Measurements from ENCODE around the gene JOSD2.
A peak's percentile ranks its signal among the peaks of the same experiment; 100 is the strongest.

JOSD2 gene, protein sequence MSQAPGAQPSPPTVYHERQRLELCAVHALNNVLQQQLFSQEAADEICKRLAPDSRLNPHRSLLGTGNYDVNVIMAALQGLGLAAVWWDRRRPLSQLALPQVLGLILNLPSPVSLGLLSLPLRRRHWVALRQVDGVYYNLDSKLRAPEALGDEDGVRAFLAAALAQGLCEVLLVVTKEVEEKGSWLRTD

DNA sequence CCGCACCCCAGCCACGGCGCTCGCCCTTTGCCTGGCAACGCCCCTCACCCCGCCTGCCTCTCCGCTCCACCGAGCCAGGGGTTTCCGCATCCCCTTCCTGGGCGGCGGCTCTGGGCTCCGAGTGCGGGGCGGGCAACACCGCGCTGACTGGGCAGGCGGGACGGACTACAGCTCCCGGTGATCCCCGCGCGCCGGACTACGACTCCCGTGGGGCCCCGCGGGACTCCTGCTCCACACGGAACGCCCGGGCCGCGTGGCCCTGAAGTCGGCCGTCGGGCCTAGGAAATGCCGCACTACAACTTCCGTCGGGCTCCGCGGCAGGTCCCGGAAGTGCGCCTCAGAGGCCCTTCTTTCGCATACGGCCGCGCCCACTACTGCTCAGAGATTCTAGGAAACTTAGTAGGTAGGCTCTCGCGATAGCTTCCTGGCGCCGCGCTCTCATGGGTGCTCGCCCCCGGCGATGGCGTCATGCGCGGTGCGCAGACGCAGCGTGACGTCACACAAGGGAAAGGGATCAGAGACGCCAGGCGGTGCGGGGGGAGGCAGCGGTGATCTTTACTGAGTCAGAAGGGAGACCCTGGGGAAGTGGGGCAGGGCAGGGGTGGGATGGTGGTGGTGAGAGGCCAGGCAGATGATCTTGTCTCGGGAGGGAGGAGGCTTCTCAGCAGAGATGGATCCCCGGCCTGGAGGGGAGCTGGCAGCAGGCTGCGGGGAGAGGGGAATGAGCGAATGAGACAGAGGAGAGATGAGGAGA lies at the start of gene JOSD2:
Gene JOSD2, minus strand, starts transcription at position 123 of the 754 bp plus-strand sequence. CDS start 760 bp downstream, outside the sequence.
- DNase-seq = peak; percentile 99

DNA sequence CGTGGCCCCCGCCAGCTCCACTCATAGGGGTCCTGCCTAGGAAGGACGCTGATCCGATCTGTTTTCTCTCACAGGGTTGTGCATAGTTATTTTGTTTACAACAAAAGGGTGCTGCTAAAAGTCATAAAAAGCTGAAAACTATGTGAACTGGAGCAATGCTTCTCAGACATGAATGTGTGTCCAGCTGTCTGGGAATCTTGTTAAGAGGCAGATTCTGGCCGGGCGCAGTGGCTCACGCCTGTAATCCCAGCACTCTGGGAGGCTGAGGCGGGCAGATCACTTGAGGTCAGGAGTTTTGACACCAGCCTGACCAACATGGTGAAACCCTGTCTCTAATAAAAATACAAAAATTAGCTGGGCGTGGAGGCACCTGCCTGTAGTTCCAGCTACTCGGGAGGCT lies 48.6 kb upstream of the JOSD2 start:
- DNase-seq = no peak

DNA sequence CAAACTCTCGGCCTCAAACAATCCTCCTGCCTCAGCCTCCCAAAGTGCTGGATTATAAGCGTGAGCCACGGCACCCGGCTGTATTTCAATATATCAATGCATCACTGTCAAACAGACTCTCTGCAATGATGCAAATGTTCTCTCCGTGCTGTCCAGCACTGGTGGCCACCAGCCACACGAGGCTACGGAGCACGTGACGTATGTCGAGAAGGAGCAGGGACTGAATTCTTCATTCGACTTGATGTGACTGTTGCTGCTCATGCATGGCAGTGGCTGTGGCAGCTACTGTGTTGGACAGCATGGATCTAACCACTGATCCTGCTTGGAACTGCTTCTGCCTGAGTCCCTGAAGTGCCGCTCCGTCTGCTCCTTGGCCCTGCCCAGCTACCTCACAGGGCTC lies 47.5 kb upstream of the JOSD2 start:
- no peak for DNase-seq

DNA sequence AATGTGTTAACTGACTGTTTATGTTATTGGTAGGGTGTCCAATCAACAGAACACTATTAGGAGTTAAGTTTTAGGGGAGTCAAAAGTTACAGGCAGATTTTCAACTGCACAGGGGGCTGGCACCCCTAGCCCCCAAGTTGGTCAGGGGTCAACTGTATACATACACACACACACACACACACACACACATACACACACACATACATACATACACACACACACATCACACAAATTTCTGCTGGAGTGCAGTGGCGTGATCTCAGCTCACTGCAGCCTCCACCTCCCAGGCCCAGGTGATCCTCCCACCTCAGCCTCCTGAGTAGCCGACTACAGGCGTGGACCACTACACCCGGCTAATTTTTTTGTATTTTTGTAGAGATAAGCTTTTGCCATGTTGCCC lies 47.0 kb upstream of the JOSD2 start:
- no peak for DNase-seq

DNA sequence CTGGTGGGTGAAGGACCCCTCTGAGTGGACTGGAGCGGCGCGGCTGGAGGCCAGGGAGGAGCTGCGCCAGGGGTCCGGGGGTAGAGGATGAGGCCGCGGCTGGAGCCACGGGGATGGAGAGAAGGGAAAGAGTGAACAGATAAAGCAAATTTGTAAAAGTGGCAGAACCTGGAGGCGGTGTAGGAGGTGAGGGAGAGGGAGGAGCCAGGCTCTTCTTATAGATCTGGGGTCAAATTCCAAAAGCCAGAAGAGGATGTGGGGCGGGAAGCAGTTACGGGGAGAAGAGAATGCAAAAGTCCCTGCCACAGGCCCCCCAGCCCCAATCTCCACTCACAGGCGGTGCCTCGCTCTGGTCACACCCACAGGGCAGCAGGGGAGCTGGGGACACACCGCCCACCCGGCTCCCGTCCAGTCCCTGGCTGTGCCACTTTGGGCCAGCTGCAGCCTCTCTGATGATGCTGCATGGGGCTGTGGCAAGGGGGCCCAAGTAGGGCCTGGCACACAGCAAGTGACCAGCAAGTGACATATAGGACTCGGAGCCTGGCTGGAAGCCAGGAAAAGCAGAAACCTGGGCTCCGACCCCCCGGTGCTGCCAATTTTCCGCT lies 46.1 kb upstream of the JOSD2 start:
- DNase-seq = no peak

DNA sequence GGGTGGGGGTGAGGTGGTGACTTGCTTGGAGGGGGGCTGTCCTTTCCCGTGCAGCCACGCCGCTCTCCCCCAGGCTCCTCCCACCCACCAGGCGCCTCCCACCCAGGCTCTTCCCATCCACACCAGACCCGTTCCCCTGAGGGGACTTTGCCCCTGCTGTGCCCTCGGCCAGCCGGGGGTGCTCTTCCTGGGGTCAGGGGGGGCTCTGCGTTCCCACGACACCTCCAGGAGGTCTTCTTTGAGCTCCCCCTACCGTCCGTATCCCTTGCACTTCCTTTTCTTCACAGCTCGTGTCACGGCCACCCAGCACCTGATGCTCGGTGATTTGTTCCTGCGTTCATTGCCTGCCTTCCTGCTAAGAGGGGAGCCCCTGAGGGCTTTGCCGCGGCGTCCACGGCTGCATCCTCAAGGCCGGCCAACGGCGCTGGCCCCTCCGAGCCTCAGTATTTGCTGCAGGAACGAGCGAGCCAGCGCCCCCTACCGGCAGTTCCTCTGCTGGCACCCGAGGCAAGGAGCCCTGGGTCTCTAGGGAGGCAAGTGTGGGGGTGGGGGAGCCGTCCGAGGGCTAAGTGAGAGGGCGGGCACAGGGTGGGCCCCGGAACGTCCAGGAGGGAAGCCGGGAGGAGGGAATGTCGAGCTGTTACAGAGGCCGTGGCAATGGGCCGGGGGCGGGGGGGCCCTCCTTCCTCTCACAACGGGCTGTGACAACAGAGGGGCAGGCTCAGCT lies 45.5 kb upstream of the JOSD2 start:
- DNase-seq = peak; percentile 82

DNA sequence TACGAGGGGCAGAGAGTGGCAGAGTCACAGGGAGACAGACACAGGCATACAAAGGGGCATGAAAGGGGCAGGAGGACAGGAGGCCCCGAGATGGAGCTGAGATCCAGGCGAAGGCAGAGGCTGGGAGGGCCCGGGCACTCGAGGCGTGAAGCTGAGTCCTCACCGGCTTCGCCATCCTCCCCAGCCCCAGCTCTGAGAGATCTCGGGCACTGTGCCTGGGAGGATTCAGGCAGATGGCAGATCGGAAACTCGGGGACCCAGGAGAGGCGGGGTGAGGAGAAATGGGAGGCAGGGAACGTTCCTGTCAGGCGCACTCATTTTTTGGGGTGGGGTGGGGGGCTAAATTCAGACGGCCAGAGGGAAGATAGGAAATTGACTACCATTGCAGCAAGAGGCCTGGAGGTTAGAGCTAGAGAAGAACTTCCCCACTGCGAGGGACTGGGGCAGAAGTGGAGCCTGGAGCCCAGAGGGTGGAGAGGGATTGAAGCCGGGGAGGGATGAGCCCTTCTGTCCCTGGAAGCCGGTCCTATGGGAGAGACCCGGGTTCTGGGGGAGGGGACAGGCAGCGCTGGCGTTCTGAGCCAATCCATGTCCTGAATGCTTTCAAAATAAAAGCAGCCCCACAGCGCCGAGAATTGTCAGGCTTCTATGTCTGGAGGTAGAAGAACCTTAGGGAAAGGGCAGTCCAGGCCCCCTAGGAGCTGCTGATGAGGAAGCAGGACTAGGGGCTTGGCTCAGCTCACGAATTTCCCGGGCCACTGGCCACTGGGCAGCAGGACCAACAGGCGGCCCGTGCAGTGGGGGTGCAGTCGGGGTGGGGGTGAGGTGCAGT lies 44.7 kb upstream of the JOSD2 start:
- DNase-seq = no peak

DNA sequence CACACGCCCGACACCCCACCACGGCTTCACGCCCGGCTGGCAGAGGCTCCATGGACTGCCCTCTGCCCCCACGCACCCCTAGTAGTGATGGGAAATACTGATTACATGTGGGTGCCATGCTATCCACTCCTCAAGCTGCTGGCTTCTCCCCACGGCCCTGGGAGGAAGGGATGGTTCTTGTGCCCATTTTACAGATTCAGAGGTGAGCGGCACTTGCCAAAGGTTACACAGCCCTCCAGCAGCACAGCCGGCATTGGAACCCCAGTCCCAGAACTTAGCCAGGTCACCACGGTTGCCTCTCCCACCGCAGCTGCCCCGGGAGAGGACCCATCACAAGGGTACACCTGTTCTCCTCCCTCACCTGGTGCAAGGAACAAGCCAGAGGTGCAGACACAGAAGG lies 44.0 kb upstream of the JOSD2 start:
- no peak for DNase-seq

DNA sequence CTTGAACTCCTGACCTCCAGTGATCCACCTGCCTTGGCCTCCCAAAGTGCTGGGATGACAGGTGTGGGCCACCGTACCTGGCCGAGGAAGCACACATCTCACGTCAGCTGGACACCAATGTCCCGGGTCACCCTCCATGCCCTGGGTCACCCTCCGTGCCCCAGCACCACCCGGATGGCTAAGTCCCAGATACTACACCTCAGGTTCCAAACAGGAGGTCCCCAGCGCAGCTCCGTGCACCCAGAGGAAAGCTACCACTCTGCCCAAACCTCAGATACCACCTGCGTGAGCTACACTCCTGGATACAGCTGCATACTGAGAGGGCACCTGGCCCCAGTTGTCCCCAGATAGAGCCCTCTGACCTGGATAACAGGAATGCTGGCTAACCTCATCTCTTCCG lies 43.2 kb upstream of the JOSD2 start:
- no peak for DNase-seq

DNA sequence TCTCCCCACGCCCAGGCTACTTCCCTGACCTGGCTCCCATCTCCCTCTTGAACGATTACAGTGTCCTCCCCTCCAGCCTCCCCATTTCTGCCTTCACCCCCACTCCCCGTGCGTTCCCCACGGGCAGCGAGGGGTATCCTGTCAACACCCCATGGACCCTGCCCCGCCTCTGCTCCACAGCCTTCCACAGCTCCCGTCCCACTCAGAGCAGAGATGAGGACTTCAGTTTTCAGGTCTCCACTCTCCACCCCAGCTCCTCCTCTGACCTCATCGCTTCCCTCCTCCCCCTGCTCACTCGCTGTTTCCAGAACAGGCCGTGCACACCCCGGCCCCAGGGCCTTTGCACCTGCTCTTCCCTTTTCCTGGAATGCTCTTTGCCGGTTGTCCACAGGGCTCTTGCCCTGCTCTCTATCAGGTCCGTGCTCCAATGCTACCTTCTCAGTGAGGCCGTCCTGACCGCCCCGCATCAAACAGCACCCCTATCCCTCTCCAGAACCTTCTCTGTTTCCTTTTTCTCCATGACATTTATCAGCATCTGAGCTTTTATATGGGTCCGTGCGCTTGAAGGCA lies 42.2 kb upstream of the JOSD2 start:
- DNase-seq = no peak

DNA sequence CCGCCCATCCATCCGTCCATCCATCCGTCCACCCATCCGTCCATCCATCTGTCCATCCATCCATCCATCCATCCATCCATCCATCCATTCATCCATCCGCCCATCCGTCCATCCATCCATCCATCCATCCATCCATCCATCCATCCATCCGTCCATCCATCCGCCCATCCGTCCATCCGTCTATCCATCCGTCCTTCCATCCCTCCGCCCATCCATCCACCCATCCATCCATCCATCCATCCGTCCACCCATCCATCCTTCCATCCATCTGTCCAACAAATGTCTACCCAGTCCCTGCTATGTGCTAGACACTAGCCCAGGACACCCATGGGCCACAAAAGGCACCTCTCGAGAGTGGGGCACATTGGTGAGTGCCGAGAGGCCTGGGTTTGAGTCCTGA lies 41.5 kb upstream of the JOSD2 start:
- no peak for DNase-seq

DNA sequence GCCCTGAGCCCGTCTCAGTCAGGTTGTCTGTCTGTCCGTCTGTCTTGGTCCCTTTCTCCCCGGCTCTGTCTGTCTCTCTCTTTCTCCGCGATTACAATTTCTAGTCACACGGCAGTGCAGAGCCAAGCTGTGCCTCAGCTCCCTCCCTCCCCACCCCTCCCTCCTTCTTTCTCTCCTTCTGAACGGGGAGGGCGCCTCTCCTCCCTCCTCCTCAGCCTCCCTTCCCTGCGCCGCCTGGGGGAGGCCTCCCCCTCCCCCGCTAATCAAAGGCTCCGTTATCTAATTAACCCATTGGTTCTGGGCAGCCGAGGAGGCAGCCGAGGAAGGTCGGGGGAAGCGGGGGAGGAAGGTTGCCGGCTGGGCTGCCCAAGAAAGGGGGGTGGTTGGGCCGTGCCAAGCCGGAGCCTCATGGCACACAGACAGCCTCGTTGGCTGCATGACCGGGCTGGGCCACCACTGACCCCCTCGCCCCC lies 40.8 kb upstream of the JOSD2 start:
- DNase-seq = no peak

DNA sequence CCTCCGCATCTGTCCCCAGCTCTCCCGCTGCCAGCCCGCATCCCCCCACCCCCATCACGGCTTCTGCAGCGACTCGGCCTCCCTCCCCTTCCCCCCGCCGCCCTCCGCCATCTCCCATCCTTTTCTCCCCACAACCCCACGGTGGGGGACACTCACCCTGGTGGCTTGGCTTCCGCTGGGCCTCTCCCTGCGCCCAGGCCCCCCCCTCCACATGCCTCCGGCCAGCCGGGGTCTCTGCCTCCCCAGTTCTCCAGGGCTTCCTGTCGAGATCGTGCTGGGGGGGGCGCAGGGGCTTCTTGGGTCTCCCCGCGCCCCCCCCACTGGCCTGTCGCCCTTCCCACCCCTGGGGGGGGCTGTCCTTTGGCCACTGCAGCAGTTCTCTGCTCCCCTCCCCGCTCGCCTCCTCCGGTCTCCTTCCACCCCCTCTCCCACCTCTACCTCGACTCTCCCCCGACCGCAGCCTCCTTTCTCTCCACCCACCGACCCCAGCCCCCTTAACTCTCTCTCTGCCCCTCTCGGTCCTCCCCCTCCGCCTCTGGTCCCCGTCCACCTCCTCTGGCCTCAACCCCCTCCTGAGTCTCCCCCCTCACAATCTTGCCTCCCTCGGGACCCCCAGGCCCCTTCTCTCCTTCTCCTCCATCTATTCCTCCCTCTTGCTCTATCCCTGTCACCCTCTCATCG lies 40.2 kb upstream of the JOSD2 start:
- no peak for DNase-seq

DNA sequence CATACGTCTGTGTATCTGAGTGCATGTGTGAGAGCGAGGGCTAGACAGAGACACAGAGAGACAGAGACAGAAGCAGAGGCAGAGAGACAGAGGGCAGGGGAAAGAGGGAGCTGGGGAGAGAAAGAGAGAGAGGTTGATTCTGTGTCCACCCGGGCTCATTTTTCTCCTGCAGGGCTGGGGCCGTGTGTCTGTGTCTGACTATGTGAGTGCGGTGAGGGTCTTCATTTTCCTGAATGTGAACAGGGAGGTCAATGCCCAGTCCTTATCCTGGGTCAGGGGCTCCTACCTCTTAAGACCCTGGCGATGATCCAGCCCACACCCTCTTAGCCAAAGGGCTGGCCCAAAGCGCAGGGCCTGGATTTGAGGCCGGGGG lies 39.6 kb upstream of the JOSD2 start:
- DNase-seq = no peak

DNA sequence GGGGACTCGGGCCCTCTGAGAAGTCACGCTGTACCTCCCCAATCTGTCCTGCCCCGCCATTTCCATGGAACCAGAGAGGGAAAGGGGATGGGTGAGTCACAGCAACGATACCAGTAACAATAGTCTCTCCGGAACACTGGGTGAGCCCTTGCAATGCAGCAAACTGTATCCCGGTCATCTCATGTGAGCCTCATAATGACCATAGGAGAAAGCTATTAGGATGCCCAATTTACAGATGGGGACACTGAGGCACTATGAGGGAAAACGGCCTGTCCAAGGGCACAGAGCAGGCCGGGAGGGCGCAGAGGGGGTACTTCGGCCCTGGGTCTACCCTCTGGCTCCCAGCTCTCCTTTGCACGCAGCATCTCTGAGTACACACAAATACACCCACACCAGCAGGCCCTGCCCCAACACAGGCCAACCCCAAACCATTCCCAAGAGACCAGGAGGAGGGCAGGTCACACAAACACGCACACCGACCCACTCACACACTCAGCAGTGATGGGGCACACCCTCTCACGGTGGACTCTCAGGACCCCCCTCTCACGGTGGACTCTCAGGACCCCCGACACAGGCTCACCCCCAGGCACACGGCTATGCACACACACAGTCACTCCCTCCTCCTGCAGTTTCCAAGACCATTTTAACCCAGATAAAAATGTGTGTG lies 39.1 kb upstream of the JOSD2 start:
- no peak for DNase-seq

DNA sequence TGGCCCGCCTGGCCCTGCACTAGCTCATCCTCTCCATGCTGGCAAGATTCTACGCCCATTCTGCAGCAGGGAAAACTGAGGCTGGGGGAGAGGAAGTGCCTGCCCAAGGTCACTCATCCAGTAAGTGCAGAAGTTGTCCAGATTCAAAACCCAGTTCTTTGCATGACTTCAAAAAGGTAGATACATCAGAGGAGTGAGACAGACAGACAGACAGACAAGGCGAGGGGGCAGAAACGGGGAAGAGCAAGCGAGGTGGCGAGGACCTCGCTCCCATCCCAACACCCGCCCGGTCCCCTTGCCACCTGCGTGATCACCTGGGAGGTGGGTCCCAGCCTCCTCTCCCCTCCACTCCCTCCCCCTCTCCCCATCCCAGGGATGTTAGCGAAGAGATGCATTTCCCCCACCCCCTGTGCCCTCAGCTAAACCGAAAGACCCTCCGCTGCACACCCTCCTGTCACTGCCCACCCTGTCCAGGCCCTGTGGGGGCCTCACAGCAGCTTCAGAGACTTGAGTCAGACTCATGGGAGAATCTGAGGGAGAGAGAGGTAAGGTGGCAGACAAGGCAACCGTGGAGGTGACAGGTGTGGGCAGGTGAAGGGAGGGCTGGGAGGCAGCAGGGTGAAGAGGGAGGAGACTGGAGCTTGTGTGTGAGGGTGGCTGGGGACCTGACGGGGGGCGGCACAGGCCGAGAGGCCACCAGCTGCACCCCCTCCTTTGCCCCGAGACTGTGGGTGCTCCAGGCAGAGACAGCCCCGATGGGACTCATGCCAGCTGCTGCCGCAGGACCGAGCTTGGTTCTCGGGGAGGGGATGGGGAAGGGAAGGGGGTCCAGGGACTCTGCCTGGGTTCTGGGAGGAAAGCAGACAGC lies 38.3 kb upstream of the JOSD2 start:
- DNase-seq = no peak

DNA sequence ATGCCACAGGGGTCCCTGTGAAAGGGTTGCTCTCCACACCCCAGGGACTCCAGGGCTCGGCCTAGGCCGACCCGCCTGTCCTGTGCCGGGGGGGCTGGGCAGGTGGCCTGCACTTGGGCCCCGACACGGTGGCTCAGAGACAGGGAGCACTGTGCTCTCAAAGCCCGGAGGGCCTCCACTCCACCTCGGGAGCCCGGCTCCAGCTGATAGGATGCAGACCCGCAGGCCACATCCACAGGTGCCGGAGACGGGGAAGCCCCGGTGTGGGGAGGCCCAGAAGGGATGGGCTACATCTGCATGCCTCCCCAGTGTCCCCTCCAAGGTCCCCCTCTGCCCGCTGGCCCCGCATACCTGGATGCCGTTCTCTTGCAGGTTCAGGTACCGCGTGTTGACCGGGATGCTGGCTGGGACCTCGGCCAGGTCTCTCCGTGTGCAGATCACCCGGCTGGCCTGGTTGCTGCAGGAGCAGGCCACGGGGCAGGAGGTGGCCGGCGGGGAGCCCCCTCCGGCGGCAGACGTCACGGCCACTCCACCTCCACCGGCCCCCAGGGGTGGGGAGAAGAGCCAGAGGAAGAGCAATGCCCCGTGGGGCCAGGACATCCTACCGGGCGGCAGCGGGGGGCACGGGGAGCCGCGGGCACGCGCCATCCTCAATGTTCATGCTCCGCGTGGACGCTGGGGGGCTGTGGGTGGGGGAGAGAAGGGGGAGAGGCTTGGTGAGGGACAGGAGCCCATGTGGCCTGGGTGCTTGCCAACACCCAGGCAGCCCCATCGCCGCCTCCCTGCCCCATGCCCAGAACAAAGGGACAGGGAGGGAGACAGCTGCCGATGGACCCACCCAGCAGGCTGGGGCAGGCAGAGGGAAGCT lies 37.4 kb upstream of the JOSD2 start:
- no peak for DNase-seq

DNA sequence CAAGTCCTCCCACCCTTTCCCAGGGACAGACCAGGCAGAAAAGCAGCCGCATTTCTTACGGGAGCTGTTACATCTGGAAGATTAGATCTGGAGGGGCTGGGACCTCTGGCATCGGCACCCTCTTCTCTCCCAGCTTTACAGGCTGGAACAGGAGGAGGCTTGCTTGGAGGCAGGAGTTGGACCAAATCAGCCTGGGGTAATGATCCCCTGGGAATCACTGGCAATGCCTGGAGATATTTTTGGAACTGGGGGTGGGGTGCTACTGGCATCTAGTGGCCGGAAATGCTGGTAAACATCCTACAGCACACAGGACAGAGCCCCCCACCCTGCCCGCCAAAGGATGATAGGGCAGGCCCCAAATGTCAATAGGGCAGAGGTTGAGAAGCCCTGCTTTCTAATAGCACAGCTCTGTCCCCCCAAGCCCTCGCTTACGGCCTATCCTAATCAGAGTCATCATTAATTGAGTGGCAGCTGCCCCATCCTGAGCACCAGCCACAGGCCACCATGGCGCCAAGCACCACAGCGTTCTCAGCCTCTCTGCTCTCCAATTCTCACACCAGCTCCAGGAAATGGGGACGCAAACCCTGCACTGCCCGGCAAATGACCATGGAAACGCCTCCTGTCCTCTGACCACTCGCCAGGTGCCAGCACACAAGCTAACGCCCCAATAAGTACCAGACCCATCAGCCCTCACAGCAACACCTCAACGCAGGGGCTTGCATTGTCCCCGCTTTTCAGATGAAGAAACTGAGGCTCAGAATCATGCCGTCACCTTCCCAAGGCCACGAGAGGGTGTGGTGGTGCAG lies 36.6 kb upstream of the JOSD2 start:
- no peak for DNase-seq

Data from NCI-H748 treated with DMSO at 0.1 percent for 48 hours (cell line).